NCI-H2171 (cell line): ENCODE data around the gene MYB.
"Not testable (repeated sequence)": the region's sequence is repeated elsewhere in the genome, so short reads cannot be mapped to it uniquely, and the experiment has no call there.

Source experiments
- DNase-seq: peaks from one replicate; lab custom pipeline; 2025; lab: John Stamatoyannopoulos, UW

The MYB gene

GRCh38 chr6:135180542-135181332 lies at the start of gene MYB:
TSS of gene MYB (plus strand) at chr6:135181308. CDS start at chr6:135181514, 206 bp downstream.
- peak; percentile 83 for DNase-seq

DNA sequence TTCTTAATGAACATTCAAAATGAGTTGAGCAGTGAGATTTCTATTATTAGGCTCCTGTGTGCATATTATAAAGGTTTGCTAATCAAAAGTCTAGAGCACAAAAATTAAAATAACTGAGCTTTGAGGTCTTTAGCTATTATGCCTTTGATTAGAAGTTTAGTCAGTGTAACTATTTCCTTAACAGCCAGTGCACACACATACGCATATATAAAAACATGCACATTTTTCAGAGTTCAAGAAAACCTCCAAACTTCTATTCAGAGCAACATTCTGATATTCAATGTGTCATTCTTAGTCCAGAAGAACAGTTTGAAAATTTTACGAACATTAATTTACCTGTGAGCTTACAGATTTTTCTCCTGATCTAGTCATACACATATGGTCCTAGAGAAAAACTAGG lies 48.3 kb upstream of the MYB start:
- DNase-seq = no peak

- DNase-seq = no peak
Observed at GRCh38 chr6:135135835-135136234, 45.3 kb upstream of the MYB start.

GRCh38 chr6:135137826-135138225 lies 43.3 kb upstream of the MYB start:
- no peak for DNase-seq

GRCh38 chr6:135141182-135141581 lies 39.9 kb upstream of the MYB start:
- DNase-seq = no peak

DNA sequence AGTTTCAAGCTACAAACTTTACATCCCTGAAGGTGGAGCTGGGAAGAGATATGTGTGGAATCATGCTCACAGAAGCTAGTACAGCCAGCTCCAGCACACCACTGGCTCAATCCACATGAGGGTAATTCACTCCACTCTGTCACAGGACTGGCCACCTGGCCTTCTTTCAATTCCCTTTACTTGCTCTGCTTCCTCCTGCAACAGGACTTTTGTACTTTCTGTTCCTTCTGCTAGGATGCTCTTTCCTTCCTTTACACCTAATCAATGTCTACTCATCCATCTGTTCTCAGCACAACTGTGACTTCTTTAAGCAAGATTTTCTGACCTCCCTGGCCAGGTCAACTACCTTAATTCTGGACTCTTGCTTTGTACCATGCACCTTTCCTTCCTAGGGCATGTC lies 39.4 kb upstream of the MYB start:
- no peak for DNase-seq

- DNase-seq = not testable (repeated sequence)
Observed at GRCh38 chr6:135142232-135142631, 38.9 kb upstream of the MYB start.

DNA sequence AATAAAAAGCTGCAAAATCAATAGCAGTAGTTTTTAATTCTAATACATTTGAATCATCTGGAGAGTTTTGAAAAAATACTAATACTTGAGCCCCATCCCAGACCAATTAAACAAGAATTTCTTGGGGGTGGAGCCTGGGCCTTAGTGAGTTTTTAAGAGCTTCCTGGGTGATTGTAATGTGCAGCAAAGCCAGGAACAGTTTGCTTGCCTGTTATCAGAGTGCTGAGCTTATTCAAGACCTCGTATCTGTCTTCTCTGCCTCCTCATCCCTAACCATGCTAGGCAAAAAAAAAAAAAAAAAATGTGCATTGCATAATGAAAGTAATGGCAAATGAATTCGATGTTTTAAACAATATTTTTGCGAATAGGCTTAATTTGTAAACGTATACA lies 36.4 kb upstream of the MYB start:
- no peak for DNase-seq

GRCh38 chr6:135145063-135145800 lies 35.9 kb upstream of the MYB start:
- no peak for DNase-seq

DNA sequence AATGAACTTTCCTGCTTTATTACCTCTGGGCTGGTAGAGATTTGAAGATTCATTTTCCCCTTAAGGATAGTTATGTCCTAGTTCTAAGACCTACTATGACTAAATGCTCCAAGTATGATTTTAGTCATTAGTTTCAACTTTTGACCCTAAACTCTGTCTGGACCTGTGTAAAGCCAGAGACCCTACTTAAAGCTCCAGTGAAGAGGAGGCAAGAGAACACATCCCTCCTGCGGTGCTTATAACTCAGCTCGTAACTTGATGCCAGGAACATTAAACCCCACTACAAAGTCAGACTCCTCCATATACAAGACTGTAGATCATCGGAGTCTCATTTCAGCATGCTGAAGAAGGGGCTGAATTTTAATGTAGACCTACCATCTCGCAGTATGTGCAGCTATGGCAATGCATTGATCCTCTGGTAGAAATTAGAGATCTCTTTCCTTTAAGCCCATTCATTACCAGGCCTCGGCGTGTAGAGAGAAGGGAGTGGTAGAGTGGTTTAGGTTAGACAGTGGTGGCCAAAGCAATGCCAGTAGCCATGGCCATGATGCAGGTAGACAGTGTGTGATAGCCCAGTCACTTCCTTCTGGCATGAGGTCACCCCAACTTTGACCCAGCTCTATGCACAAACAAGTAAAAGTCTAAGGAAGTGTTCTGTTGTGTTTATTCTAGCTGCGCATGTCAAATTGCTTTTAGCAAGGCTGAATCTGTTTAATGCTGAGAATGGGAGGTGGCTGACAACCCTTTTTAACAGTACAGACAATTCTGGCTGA lies 34.8 kb upstream of the MYB start:
- DNase-seq = no peak

GRCh38 chr6:135147637-135148592 lies 33.2 kb upstream of the MYB start:
- DNase-seq = no peak

DNA sequence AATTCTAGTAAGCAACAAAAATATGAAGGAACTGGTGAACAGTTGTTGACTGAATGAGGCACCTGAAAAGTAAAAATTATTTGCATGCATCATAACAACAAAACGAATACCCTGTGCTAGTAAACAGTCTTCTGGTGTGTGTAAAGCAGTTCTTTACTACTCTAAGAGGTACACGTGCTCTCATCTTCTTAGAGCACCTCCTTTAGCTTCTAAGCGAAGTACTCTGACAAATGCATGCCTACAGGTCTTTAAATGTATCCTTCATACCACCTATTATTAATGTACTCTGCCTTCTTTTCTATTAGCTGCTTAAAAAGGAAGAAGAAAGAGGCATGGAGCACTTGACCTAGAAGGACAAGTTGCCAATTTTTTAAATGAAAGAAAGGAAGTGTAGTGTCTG lies 32.2 kb upstream of the MYB start:
- DNase-seq = no peak

DNA sequence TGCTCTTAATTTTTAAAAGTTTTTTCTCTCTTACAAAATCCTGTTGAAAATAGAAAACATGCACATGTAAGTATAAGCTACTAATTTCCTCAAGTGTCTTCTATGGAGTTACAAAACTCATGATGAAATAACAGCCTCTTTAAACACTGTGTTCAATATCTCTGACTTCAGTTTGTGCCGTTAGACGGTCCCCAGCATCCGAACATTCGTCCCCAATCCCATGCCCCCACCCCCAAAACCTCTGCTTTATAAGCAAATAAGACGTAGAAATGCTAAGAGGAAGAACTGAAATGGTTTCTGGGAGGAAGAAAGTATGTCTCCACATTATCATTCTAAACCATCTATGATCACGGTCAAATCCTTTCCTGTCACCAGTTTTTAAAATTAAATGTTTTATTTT lies 31.7 kb upstream of the MYB start:
- no peak for DNase-seq

DNA sequence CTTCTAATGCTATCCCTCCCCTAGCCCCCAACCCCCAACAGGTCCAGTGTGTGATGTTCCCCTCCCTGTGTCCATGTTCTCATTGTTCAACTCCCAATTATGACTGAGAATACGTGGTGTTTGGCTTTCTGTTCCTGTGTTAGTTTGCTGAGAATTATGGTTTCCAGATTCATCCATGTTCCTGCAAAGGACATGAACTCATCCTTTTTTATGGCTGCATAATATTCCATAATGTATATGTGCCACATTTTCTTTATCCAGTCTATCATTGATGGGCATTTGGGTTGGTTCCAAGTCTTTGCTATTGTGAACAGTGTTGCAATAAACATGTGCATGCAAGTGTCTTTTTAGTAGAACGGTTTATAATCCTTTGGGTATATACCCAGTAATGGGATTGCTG lies 30.6 kb upstream of the MYB start:
- not testable (repeated sequence) for DNase-seq

DNA sequence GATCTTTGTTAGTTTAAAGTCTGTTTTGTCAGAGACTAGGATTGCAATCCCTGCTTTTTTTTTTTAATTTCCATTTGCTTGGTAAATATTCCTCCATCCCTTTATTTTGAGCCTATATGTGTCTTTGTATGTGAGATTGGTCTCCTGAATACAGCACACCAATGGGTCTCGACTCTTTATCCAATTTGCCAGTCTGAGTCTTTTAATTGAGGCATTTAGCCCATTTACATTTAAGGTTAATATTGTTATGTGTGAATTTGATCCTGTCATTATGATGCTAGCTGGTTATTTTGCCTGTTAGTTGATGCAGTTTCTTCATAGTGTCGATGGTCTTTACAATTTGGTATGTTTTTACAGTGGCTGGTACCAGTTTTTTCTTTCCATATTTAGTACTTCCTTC lies 27.0 kb upstream of the MYB start:
- not testable (repeated sequence) for DNase-seq

DNA sequence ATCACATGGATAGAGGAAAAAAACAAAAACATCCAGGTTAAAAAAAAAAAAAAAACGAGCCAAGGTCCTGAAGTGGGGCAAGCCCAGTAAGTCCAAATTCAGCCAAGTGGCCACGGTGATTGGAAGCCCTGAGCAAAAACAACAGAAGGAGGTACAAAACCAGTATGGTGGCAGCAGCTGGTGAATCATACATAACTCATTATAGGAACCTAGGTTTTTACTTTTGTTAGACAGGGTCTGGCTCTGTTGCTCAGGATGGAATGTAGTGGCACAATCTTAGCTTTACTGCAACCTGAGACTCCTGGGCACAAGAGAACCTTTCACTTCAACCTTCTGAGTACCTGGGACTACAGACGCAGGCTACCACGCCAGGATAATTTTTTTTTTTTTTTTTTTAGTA lies 22.7 kb upstream of the MYB start:
- DNase-seq = no peak

- DNase-seq = no peak
Observed at GRCh38 chr6:135159531-135159930, 21.6 kb upstream of the MYB start.

GRCh38 chr6:135161411-135162395 lies 19.4 kb upstream of the MYB start:
- DNase-seq = no peak

DNA sequence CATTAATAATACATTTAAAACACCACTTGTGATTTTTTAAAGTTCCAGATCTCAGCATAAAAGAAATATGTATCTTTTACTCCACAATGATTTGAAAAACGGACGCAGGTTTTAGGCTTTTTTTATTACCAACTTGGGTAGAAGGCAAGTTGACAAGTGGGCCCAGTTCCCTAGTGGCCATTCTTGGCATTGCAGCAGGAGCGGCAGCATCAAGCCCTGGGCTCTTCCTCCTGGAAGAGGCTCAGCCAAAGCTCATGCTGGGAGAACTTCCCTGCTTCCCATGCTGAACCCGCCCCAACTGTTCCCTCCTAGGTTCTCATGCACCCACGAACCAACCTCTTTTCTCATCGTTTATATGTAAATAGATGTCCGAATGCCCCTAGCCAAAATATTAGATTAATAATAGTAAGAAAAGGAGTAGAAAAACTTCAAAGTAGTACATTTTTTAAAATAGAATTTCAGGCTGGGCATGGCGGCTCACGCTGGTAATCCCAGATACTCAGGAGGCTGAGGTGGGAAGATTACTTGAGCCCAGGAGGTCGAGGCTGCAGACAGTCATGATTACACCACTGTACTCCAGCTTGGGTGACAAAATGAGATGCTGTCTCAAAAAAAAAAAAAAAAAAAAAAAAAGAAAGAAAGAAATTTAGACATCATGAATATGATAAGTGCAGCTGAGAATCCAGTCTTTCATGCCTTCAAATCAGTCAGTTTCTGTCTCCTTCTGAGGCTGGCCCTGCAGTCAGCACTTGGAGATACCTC lies 18.2 kb upstream of the MYB start:
- DNase-seq = no peak

GRCh38 chr6:135163440-135163738 lies 17.7 kb upstream of the MYB start:
- DNase-seq = no peak
